ENCODE data around the gene ECEL1. TPM values are rescaled to one million over a fixed set of nuclear protein-coding genes. Genes with fewer than 3 reads are reported as not detected.
"Not testable (repeated sequence)": the region's sequence is repeated elsewhere in the genome, so short reads cannot be mapped to it uniquely, and the experiment has no call there.

ECEL1 gene
- polyA plus RNA-seq, 1 donor from 2014 or later, result not detected

GRCh38 chr2:232457121-232458011, 30.3 kb downstream of the ECEL1 start:
- Mint-ChIP-seq H3K9me3 (no peaks in the 10 kb centered on the region), H3K27me3 (peaks cover 13% of the 10 kb centered on the region), H3K36me3 (no peaks in the 10 kb centered on the region), H3K4me1 (no peaks in the 10 kb centered on the region), H3K4me3 (no peak overlapping the region), H3K27ac (no peak overlapping the region)

- Mint-ChIP-seq H3K36me3 (no peaks in the 10 kb centered on the region), H3K4me3 (no peak overlapping the region), H3K27ac (peak overlapping the region in 1 of 3 donors; percentile 43), H3K9me3 (no peaks in the 10 kb centered on the region), H3K27me3 (peaks cover 13% of the 10 kb centered on the region), H3K4me1 (no peaks in the 10 kb centered on the region)
Observed at GRCh38 chr2:232456296-232457120, 31.1 kb downstream of the ECEL1 start.

- Mint-ChIP-seq H3K27ac (peak within 1 kb of the TSS in 1 of 3 donors; percentile 43), H3K4me3 (no peak within 1 kb of the TSS), H3K4me1 (no peaks in the 10 kb centered on the region), H3K9me3 (no peaks in the 10 kb centered on the region), H3K27me3 (peaks cover 10% of the 10 kb centered on the region), H3K36me3 (no peaks in the 10 kb centered on the region)
Observed at GRCh38 chr2:232455426-232456255, 32.0 kb downstream of the ECEL1 start, which contains the start of gene ALPI. TSS of gene ALPI (plus strand) at chr2:232456153. CDS start at chr2:232456200, 47 bp downstream.

- Mint-ChIP-seq H3K36me3 (no peaks in the 10 kb centered on the region), H3K9me3 (no peaks in the 10 kb centered on the region), H3K4me1 (no peaks in the 10 kb centered on the region), H3K4me3 (no peak overlapping the region), H3K27me3 (peaks cover 7% of the 10 kb centered on the region), H3K27ac (peak overlapping the region in 1 of 3 donors; percentile 8)
Observed at GRCh38 chr2:232454630-232455029, 33.0 kb downstream of the ECEL1 start.

DNA sequence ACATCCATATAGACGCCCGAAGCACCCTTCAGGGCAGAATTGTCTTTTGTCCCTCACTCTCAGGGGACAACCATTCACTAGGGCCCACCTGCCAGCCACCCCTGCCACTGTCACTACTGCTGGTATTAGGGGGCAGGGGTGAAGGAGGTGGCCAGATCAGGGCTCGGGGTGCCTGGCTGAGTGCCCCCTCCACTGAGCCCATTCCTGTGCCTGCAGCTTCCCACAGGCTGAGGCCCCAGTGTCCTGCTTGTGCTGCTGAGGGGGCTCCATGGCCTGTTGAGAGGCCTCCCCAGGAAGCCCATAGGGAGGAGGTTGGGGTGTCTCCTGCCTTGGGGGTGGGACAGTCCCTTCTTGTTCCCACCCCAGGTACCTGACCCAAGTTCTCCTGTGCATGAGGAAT, 36.0 kb downstream of the ECEL1 start:
- H3K27ac Mint-ChIP-seq, H3K9me3 Mint-ChIP-seq, H3K4me1 Mint-ChIP-seq, H3K36me3 Mint-ChIP-seq, H3K27me3 Mint-ChIP-seq: not testable (repeated sequence)
- H3K4me3 Mint-ChIP-seq, result peak overlapping the region in 1 of 4 donors; percentile 39

- no peaks in the 10 kb centered on the region for H3K36me3 Mint-ChIP-seq
- H3K9me3 Mint-ChIP-seq, result no peaks in the 10 kb centered on the region
- no peaks in the 10 kb centered on the region for H3K27me3 Mint-ChIP-seq
Observed at GRCh38 chr2:232449964-232450363, 37.7 kb downstream of the ECEL1 start.

DNA sequence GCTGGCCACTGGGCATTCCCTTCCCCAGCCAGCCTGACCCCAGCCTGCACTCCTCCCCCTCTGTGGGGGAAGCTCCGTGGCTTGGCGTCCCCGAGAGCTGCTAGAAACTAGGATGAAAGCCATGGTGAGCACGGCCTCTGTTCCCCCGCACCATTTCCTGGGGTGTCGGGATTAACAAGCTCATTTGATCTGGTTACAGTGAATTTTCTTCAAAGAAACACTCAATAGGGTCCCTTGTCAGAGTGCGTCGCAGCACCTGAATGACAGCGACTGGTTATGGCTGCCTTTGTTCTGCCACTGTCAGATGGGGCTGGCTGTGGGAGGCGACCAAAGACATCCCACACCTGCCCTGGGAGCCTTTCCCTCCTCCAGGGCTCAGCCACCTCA, 39.3 kb downstream of the ECEL1 start:
- Mint-ChIP-seq H3K4me3 (no peak overlapping the region), H3K9me3 (no peaks in the 10 kb centered on the region), H3K27me3 (peaks cover 3% of the 10 kb centered on the region), H3K4me1 (peaks cover 0 to 2% (median 0%) of the 10 kb centered on the region in 3 donors), H3K36me3 (no peaks in the 10 kb centered on the region), H3K27ac (no peak overlapping the region)

More at GRCh38 chr2:232449964-232450363, 37.7 kb downstream of the ECEL1 start:
- no peak overlapping the region for H3K4me3 Mint-ChIP-seq
- peaks cover 0 to 2% (median 0%) of the 10 kb centered on the region in 3 donors for H3K4me1 Mint-ChIP-seq
- no peak overlapping the region for H3K27ac Mint-ChIP-seq

- Mint-ChIP-seq H3K36me3 (no peaks in the 10 kb centered on the region), H3K4me1 (peaks cover 0 to 2% (median 0%) of the 10 kb centered on the region in 3 donors), H3K9me3 (no peaks in the 10 kb centered on the region), H3K27ac (no peak overlapping the region), H3K4me3 (no peak overlapping the region), H3K27me3 (peaks cover 3% of the 10 kb centered on the region)
Observed at GRCh38 chr2:232447638-232448303, 39.9 kb downstream of the ECEL1 start.

GRCh38 chr2:232447091-232447620, 40.5 kb downstream of the ECEL1 start:
- Mint-ChIP-seq H3K4me1 (peaks cover 0 to 2% (median 0%) of the 10 kb centered on the region in 3 donors), H3K27me3 (peaks cover 3% of the 10 kb centered on the region), H3K4me3 (no peak overlapping the region), H3K36me3 (no peaks in the 10 kb centered on the region), H3K9me3 (no peaks in the 10 kb centered on the region), H3K27ac (no peak overlapping the region)

DNA sequence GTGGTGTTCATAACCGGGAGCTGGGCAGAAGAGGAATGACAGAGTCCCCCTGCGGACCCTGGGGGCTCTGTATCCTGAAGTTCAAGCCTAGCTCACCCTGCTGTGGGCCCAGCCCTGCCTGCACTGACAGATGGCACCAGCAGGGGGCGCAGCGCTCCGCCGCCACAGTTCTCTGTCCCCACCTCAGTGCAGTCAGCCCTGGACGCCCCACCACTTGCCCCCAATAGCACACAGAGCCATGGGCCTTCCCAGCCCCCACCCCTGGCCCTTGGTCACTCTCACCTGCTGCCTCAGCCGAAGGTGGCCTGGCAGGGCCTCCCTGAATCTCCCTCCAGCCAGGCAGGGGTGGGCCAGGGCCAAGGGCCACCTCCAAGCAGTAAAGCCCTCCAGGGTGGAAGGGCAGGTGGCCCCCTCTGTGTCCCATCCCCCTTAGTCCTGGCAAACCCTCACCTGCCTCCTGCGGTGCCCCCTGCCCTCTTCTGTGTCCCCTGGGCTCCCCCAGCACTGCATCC, 41.3 kb downstream of the ECEL1 start:
- not testable (repeated sequence) for H3K27ac Mint-ChIP-seq, H3K9me3 Mint-ChIP-seq, H3K4me3 Mint-ChIP-seq, H3K27me3 Mint-ChIP-seq, H3K4me1 Mint-ChIP-seq, H3K36me3 Mint-ChIP-seq

- not testable (repeated sequence) for H3K4me3 Mint-ChIP-seq, H3K27ac Mint-ChIP-seq, H3K4me1 Mint-ChIP-seq, H3K9me3 Mint-ChIP-seq, H3K36me3 Mint-ChIP-seq, H3K27me3 Mint-ChIP-seq
Observed at GRCh38 chr2:232445149-232445885, 42.3 kb downstream of the ECEL1 start.

DNA sequence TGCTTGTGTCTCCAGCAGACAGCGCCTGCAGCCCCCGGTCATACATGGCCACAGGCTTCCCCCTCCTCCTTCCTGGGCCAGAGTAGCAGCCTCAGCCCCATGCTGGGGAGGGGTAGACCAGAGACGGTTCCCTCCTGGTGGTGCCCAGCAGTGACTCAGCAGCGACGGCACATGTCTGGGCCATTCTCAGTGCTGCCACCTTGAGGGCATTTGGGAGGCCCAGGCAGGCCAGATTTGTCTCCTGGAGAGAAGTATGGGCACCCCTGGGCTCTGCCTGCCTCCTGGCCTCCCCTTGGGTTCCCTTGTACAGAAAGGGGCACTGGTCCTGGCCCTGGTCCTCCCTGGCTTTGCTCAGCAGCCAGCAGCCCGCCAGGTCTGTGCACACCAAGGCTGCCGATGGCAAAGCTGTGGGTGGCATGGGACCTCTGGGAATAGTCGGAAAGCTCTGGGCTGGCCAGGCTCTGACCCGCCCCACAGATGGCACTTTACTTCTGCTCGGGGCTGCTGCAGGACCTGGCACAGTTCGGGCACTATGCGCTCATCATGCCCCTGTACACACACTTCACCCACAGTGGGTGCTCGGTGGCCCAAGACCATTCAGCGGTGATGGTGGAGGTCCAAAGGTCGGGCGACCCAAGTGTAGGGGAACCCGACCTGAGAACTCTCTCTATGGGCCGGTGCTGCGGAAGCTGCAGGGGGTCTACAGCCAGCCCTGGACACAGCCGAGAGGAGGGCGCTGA, 43.1 kb downstream of the ECEL1 start:
- Mint-ChIP-seq H3K9me3 (no peaks in the 10 kb centered on the region), H3K27me3 (peaks cover 5% of the 10 kb centered on the region), H3K4me3 (no peak overlapping the region), H3K4me1 (peaks cover 0 to 2% (median 2%) of the 10 kb centered on the region in 3 donors), H3K27ac (no peak overlapping the region), H3K36me3 (no peaks in the 10 kb centered on the region)

Measured in IgD-negative memory B cell (primary cell).